ENCODE data around the gene ZNF467.
A peak's percentile ranks its signal among the peaks of the same experiment; 100 is the strongest.

Gene ZNF467

GRCh38 chr7:149762610-149763009 lies 10.8 kb downstream of the ZNF467 start:
- TF ChIP-seq CTCF (IDR thresholded peaks at IDR 0.05): no peak
- TF ChIP-seq ZFX (IDR thresholded peaks at IDR 0.05; ENCODE audit: borderline replicate concordance): no peak
- H3K27ac ChIP-seq: no peak overlapping the region

GRCh38 chr7:149762089-149762488 lies 11.3 kb downstream of the ZNF467 start:
- TF ChIP-seq ZFX (IDR thresholded peaks at IDR 0.05; ENCODE audit: borderline replicate concordance): no peak
- TF ChIP-seq CTCF (IDR thresholded peaks at IDR 0.05): no peak
- no peak overlapping the region for H3K27ac ChIP-seq

- TF ChIP-seq CTCF (IDR thresholded peaks at IDR 0.05) (no peak), ZFX (IDR thresholded peaks at IDR 0.05; ENCODE audit: borderline replicate concordance) (no peak)
- H3K27ac ChIP-seq: no peak overlapping the region
These were observed 12.1 kb downstream of the ZNF467 start for GRCh38 chr7:149761307-149761706.

- no peak overlapping the region for H3K27ac ChIP-seq
These were observed 12.8 kb downstream of the ZNF467 start for GRCh38 chr7:149760538-149760937.

GRCh38 chr7:149759093-149759860 lies 14.1 kb downstream of the ZNF467 start:
- no peak for TF ChIP-seq ZFX (IDR thresholded peaks at IDR 0.05; ENCODE audit: borderline replicate concordance)
- no peak for TF ChIP-seq CTCF (IDR thresholded peaks at IDR 0.05)
- H3K27ac ChIP-seq: no peak overlapping the region

More at GRCh38 chr7:149760538-149760937, 12.8 kb downstream of the ZNF467 start:
- no peak for TF ChIP-seq CTCF (IDR thresholded peaks at IDR 0.05)
- TF ChIP-seq ZFX (IDR thresholded peaks at IDR 0.05; ENCODE audit: borderline replicate concordance): no peak

GRCh38 chr7:149753375-149754233 lies 19.8 kb downstream of the ZNF467 start:
- no peak overlapping the region for H3K27ac ChIP-seq
- TF ChIP-seq CTCF (IDR thresholded peaks at IDR 0.05) (peak; percentile 90), ZFX (IDR thresholded peaks at IDR 0.05; ENCODE audit: borderline replicate concordance) (no peak)

- TF ChIP-seq CTCF (IDR thresholded peaks at IDR 0.05): no peak
- TF ChIP-seq ZFX (IDR thresholded peaks at IDR 0.05; ENCODE audit: borderline replicate concordance): no peak
- no peak overlapping the region for H3K27ac ChIP-seq
These were observed 20.7 kb downstream of the ZNF467 start for GRCh38 chr7:149752646-149753045.

Measured in 22Rv1 (cell line).